Measurements from ENCODE around the gene FKRP.

Gene FKRP

GRCh38 chr19:46714444-46715106, 31.3 kb upstream of the FKRP start:
- peak overlapping the region; percentile 63; the same call in 1 of the 2 replicates for H3K4me3 ChIP-seq (ENCODE audit: low read length)
- H3K4me1 ChIP-seq (ENCODE audit: control insufficient read depth, insufficient read depth, low read length) = peaks cover 1% of the 10 kb centered on the region; the same call in 1 of the 2 replicates
- no peaks in the 10 kb centered on the region for H3K36me3 ChIP-seq (ENCODE audit: control insufficient read depth, insufficient read depth, low read length)
- DNase-seq (ENCODE audit: low read depth, low spot score) = no peak
- no peaks in the 10 kb centered on the region for H3K27me3 ChIP-seq (ENCODE audit: control insufficient read depth, insufficient read depth, low read length)
- no CpG with 5 or more reads among the region's 12 CpGs for WGBS (ENCODE audit: insufficient coverage, insufficient read length)
- H3K9me3 ChIP-seq (ENCODE audit: control insufficient read depth, insufficient read depth, low read length) = no peaks in the 10 kb centered on the region
- H3K27ac ChIP-seq (ENCODE audit: low read length) = no peak overlapping the region

DNA sequence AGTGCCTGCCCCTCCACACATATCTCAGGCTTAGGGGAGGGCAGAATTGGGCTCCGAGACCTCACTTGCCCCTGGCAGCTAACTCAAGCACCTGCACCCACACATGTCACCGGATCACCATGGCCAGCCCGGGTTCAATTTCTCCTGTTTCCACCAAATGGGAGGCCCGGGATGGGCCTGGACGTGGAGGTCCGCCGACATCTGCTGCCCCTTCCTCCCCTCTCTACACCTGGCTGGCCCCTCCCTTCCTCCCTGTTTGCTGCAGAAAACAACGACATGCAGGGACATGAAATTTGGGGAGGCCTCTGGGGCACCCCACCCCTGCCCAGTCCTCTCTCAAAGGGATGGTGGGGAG, 30.3 kb upstream of the FKRP start:
- H3K9me3 ChIP-seq (ENCODE audit: control insufficient read depth, insufficient read depth, low read length) = no peaks in the 10 kb centered on the region
- no peaks in the 10 kb centered on the region for H3K27me3 ChIP-seq (ENCODE audit: control insufficient read depth, insufficient read depth, low read length)
- H3K4me3 ChIP-seq (ENCODE audit: low read length) = peak overlapping the region; percentile 87; the same call in 1 of the 2 replicates
- peaks cover 7% of the 10 kb centered on the region for H3K36me3 ChIP-seq (ENCODE audit: control insufficient read depth, insufficient read depth, low read length)
- no CpG with 5 or more reads among the region's 8 CpGs for WGBS (ENCODE audit: insufficient coverage, insufficient read length)
- no peak overlapping the region for H3K27ac ChIP-seq (ENCODE audit: low read length)
- no peak for DNase-seq (ENCODE audit: low read depth, low spot score)
- peaks cover 1% of the 10 kb centered on the region; the same call in 1 of the 2 replicates for H3K4me1 ChIP-seq (ENCODE audit: control insufficient read depth, insufficient read depth, low read length)

DNA sequence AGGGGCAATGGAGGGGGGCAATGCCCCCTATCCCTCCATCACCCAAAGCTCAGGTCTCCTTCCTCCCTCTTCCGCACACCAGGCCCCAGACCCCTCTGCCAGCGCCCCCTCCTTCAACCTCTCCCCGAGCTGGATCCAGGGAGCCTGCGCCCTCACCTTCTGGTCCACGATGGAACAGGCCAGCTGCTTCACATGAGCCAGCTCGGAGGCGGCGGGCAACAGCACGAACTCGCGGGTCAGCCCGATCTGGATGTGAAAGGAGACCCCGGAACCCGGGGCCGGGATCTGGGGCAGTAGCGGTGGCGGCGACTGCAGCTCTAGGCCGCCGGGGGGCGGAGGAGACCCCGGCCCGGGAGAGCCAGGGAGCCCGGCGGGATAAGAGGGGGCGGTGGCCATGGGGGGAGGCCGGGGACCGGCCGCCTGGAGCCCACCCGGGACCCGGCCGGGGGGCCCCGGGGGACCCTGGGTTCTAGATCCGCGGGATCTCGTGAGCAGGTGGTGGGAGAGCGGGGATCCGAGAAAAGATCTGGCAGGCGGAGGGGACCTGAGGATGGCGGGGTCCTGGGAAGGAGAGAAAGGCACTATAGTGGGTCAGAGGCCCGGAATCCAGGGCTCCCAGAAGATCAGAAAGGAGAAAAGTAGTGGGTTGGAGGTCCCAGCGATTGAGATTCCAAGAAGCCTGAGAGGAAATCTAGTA, 29.7 kb upstream of the FKRP start:
- WGBS (ENCODE audit: insufficient coverage, insufficient read length) = no CpG with 5 or more reads among the region's 42 CpGs
- Histone ChIP-seq H3K27ac (ENCODE audit: low read length) (no peak overlapping the region), H3K4me3 (ENCODE audit: low read length) (peak overlapping the region; percentile 87; the same call in 1 of the 2 replicates), H3K4me1 (ENCODE audit: control insufficient read depth, insufficient read depth, low read length) (peaks cover 1% of the 10 kb centered on the region; the same call in 1 of the 2 replicates), H3K36me3 (ENCODE audit: control insufficient read depth, insufficient read depth, low read length) (peaks cover 10% of the 10 kb centered on the region), H3K9me3 (ENCODE audit: control insufficient read depth, insufficient read depth, low read length) (no peaks in the 10 kb centered on the region), H3K27me3 (ENCODE audit: control insufficient read depth, insufficient read depth, low read length) (no peaks in the 10 kb centered on the region)
- no peak for DNase-seq (ENCODE audit: low read depth, low spot score)

DNA sequence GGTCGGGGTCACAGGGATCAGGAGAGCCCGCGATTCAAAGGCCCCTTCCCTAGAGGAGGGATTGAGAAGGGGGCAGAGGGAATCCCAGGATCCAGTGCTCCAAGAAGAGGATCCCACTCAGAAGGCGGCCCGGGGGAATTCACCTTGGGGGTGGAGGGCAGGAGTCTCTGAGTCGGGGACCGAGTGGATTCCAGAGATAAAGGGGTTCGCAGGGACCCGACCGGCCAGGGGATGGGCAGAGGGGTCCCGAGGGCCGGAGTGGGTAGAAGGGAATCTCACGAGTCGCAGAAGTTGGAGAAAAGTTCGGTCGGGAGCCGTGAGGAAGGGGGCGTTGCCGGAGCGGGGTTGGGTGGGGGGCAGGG, 29.2 kb upstream of the FKRP start:
- H3K36me3 ChIP-seq (ENCODE audit: control insufficient read depth, insufficient read depth, low read length) = peaks cover 13% of the 10 kb centered on the region
- H3K27me3 ChIP-seq (ENCODE audit: control insufficient read depth, insufficient read depth, low read length) = no peaks in the 10 kb centered on the region
- peak overlapping the region; percentile 87; the same call in 1 of the 2 replicates for H3K4me3 ChIP-seq (ENCODE audit: low read length)
- no peaks in the 10 kb centered on the region for H3K9me3 ChIP-seq (ENCODE audit: control insufficient read depth, insufficient read depth, low read length)
- no peak overlapping the region for H3K27ac ChIP-seq (ENCODE audit: low read length)
- peaks cover 1% of the 10 kb centered on the region; the same call in 1 of the 2 replicates for H3K4me1 ChIP-seq (ENCODE audit: control insufficient read depth, insufficient read depth, low read length)
- no CpG with 5 or more reads among the region's 20 CpGs for WGBS (ENCODE audit: insufficient coverage, insufficient read length)
- DNase-seq (ENCODE audit: low read depth, low spot score) = no peak

DNA sequence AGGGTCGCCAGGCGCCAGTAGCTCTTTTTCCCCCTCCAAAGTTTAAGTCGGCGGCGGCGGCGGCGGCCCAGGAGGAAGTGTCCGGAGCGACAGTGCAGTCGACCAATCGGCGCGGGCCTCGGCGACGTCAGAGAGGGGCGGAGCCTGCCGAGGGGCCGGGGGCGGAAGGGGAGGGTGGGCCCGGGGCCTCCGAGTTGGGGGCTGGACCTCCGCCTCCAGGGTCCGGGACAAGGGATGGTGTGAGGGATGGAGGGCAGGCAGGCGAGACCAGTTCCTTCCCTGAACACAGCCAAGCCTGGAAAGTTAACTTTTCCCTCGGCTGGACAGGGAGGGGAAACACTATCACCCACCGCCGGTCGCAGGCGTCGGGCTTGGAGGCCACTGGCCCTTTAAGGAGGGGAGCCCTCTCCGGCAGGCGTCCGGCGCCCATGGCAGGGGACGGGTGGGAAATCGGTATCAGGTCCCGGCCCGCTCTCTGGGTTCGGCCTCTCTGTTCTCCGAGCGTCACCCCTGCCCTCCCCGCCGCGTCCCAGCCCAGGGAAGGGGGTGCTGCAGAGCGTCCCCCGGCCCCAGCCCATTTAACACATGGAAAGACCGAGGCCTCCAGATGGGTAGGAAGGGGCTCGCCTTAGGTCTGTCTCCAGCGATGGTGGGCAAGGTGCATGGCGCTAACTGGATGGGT, 28.7 kb upstream of the FKRP start, which contains the start of gene PRKD2:
TSS of gene PRKD2 (minus strand) at position 81 of the 682 bp plus-strand sequence. CDS start 744 bp downstream, outside the sequence.
- Histone ChIP-seq H3K27me3 (ENCODE audit: control insufficient read depth, insufficient read depth, low read length) (no peaks in the 10 kb centered on the region), H3K27ac (ENCODE audit: low read length) (no peak within 1 kb of the TSS), H3K36me3 (ENCODE audit: control insufficient read depth, insufficient read depth, low read length) (peaks cover 17% of the 10 kb centered on the region), H3K9me3 (ENCODE audit: control insufficient read depth, insufficient read depth, low read length) (no peaks in the 10 kb centered on the region), H3K4me3 (ENCODE audit: low read length) (peak within 1 kb of the TSS; percentile 87), H3K4me1 (ENCODE audit: control insufficient read depth, insufficient read depth, low read length) (peaks cover 1% of the 10 kb centered on the region; the same call in 1 of the 2 replicates)
- WGBS (ENCODE audit: insufficient coverage, insufficient read length) = no CpG with 5 or more reads among the region's 52 CpGs
- no peak for DNase-seq (ENCODE audit: low read depth, low spot score)

GRCh38 chr19:46717716-46718143, 28.1 kb upstream of the FKRP start:
- Histone ChIP-seq H3K4me1 (ENCODE audit: control insufficient read depth, insufficient read depth, low read length) (peaks cover 1% of the 10 kb centered on the region; the same call in 1 of the 2 replicates), H3K27me3 (ENCODE audit: control insufficient read depth, insufficient read depth, low read length) (no peaks in the 10 kb centered on the region), H3K4me3 (ENCODE audit: low read length) (peak overlapping the region; percentile 87; the same call in 1 of the 2 replicates), H3K9me3 (ENCODE audit: control insufficient read depth, insufficient read depth, low read length) (no peaks in the 10 kb centered on the region), H3K36me3 (ENCODE audit: control insufficient read depth, insufficient read depth, low read length) (peaks cover 22% of the 10 kb centered on the region), H3K27ac (ENCODE audit: low read length) (no peak overlapping the region)
- DNase-seq (ENCODE audit: low read depth, low spot score) = no peak
- WGBS (ENCODE audit: insufficient coverage, insufficient read length) = no CpG with 5 or more reads among the region's 9 CpGs

DNA sequence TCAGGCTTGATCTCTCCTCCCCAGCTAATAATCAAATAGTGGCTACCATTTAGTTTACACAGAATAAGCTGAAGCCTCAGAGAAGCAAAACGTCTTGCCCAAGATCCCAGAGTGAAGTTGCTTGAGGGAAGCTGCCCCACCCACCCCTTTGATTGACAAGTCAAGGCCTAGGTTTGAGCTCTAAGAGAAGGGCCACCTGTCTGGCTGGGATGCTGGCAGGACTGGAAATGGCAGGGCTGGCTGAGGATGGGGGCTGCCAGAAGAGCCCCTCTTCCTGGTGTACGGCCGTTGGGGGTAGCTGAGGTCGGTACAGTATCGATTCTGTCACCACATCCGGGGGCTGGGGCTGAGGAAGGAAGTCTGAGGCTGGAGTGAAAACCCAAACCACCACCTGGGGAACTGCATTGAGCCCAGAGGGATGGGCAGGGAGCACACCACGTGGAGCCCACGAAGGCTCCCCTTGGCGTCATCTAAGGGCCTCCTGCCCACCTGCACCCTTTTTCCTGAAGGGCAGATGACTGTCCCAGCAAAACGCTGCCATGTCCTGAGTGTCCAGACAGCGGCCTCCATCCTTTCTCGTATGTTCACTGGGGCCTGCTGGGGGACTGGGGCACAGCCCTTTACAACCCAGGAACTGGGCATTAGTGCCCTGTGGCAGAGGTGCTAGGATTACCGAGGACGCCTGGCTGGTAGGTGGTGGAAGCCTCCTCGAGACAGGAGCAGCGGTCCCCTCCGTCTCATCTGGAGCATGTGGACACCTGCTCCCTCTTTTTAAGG, 27.5 kb upstream of the FKRP start:
- peaks cover 1% of the 10 kb centered on the region; the same call in 1 of the 2 replicates for H3K4me1 ChIP-seq (ENCODE audit: control insufficient read depth, insufficient read depth, low read length)
- no peak overlapping the region for H3K4me3 ChIP-seq (ENCODE audit: low read length)
- H3K9me3 ChIP-seq (ENCODE audit: control insufficient read depth, insufficient read depth, low read length) = no peaks in the 10 kb centered on the region
- no peak overlapping the region for H3K27ac ChIP-seq (ENCODE audit: low read length)
- no peaks in the 10 kb centered on the region for H3K27me3 ChIP-seq (ENCODE audit: control insufficient read depth, insufficient read depth, low read length)
- no CpG with 5 or more reads among the region's 17 CpGs for WGBS (ENCODE audit: insufficient coverage, insufficient read length)
- no peak for DNase-seq (ENCODE audit: low read depth, low spot score)
- H3K36me3 ChIP-seq (ENCODE audit: control insufficient read depth, insufficient read depth, low read length) = peaks cover 29% of the 10 kb centered on the region

DNA sequence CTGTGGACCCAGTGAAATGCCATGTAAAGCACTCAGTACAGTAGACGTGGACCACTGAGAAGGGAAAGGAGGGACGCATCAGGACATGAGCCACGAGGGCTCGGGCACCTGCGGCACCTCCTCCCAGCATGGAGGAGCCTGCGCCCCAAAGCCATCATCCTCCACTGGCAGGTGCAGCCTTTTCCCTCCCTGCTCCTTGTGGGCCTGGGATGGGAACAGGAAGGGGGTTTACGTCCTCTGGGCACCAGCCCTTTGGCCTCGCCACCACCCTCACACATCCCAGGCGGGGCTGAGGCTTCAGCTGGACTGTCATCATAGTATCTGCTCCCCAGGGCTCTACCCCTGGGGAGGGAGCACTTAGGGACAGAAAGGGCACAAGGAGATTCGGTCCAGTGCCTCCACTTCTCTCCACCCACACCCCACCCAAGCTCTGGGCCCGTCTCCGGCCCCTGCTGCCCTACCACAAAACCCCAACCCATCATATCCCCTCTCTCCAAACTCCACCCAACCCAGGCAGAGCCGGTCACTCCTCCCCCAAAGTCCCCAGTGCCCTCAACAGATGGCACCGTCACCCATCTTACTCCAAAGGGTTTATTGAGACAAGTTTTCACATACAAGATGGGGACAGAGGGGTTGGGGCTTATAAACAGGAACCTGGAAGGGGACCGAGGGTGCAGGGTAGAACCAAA, 26.8 kb upstream of the FKRP start:
- no peak overlapping the region for H3K4me3 ChIP-seq (ENCODE audit: low read length)
- no CpG with 5 or more reads among the region's 15 CpGs for WGBS (ENCODE audit: insufficient coverage, insufficient read length)
- peaks cover 1% of the 10 kb centered on the region; the same call in 1 of the 2 replicates for H3K4me1 ChIP-seq (ENCODE audit: control insufficient read depth, insufficient read depth, low read length)
- no peak overlapping the region for H3K27ac ChIP-seq (ENCODE audit: low read length)
- H3K36me3 ChIP-seq (ENCODE audit: control insufficient read depth, insufficient read depth, low read length) = peaks cover 33% of the 10 kb centered on the region
- DNase-seq (ENCODE audit: low read depth, low spot score) = no peak
- H3K9me3 ChIP-seq (ENCODE audit: control insufficient read depth, insufficient read depth, low read length) = no peaks in the 10 kb centered on the region
- no peaks in the 10 kb centered on the region for H3K27me3 ChIP-seq (ENCODE audit: control insufficient read depth, insufficient read depth, low read length)

GRCh38 chr19:46719629-46720502, 26.0 kb upstream of the FKRP start:
- Histone ChIP-seq H3K27me3 (ENCODE audit: control insufficient read depth, insufficient read depth, low read length) (no peaks in the 10 kb centered on the region), H3K4me3 (ENCODE audit: low read length) (no peak overlapping the region), H3K9me3 (ENCODE audit: control insufficient read depth, insufficient read depth, low read length) (no peaks in the 10 kb centered on the region), H3K36me3 (ENCODE audit: control insufficient read depth, insufficient read depth, low read length) (peaks cover 40% of the 10 kb centered on the region), H3K4me1 (ENCODE audit: control insufficient read depth, insufficient read depth, low read length) (peaks cover 1% of the 10 kb centered on the region; the same call in 1 of the 2 replicates), H3K27ac (ENCODE audit: low read length) (no peak overlapping the region)
- no peak for DNase-seq (ENCODE audit: low read depth, low spot score)
- WGBS (ENCODE audit: insufficient coverage, insufficient read length) = no CpG with 5 or more reads among the region's 25 CpGs

All from iPS DF 6.9 (cell line).